ENCODE data around the gene GINS3.

DNA sequence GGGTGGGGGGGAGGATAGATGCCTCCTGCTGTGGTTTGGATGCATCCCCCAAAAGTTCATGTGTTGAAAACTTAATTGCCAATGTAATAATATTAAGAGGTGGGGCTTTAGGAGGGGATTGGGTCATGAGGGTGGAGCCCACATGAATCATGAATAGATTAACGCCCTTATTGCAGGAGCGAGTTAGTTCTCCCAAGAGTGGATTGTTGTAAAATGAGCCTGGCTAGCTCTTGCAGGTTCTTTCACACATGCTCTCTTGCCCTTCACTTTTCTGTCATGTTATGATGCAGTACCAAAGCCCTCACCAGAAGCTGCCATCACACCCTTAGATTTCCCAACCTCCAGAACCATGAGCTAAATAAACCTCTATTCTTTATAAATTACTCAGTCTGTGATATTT, 52.0 kb downstream of the GINS3 start:
- TF ChIP-seq POLR2AphosphoS5 (IDR thresholded peaks at IDR 0.05; ENCODE audit: borderline replicate concordance, low read depth, low read length) (no peak), EZH2 (IDR thresholded peaks at IDR 0.05) (no peak)
